Colonic mucosa (tissue), 4 donors: ENCODE results near the gene CYP27B1. TPM values are rescaled to one million over a fixed set of nuclear protein-coding genes. Genes with fewer than 3 reads are reported as not detected.
"Not testable (repeated sequence)": the region's sequence is repeated elsewhere in the genome, so short reads cannot be mapped to it uniquely, and the experiment has no call there.

ENCODE experiments used
- DNase-seq: peaks from one replicate; pipeline ENCODE4 v3.0.0-alpha.2; 2020
- H3K27ac ChIP-seq: fragments of 200-600 bp; one replicate; pipeline ENCODE4 v1.8.0; 2021
- H3K27me3 ChIP-seq: fragments of 200-600 bp; one replicate; pipeline ENCODE4 v1.8.0; 2021
- H3K36me3 ChIP-seq: fragments of 200-600 bp; one replicate; pipeline ENCODE4 v1.8.0; 2021
- H3K4me1 ChIP-seq: fragments of 200-600 bp; one replicate; pipeline ENCODE4 v1.8.0; 2021; ENCODE audit warnings: mild to moderate bottlenecking
- H3K4me3 ChIP-seq: fragments of 200-600 bp; one replicate; pipeline ENCODE4 v1.8.0; 2021
- H3K9ac ChIP-seq, 2 donors: one replicate each; pipeline ENCODE4 v1.7.0; 2013; ENCODE audit warnings: control low read depth in 2 of 2, low read depth in 2 of 2, low read length in 2 of 2
- H3K9me3 ChIP-seq: fragments of 200-600 bp; one replicate; pipeline ENCODE4 v1.8.0; 2021
- CTCF ChIP-seq: fragments of 200-600 bp; IDR thresholded peaks from one replicate; pipeline ENCODE4 v1.8.0; 2022; ENCODE audit warnings: antibody characterized with exemption, mild to moderate bottlenecking
- intact Hi-C: fragments of 100-400 bp; cut with DNase I; formaldehyde crosslinking; loops from one replicate; pipeline ENCODE4 v1.14.1; 2022
- total RNA-seq, 2 donors: library from RNA; stranded (reverse); fragmentation: NEBNext Ultra II Directional in 1 of 2; extraction: Animal tissue kit (Norgen Biotek cat#: 25700) in 1 of 2; gene quantifications; one replicate each; pipeline ENCODE4 v1.2.1, GENCODE V29; 2021
- donor health status: healthy.
- donor health status: DM: no; HTN: no; CAD: no.
- donor health status: DM: no; HTN: no; CAD: no.

CYP27B1 gene
- total RNA-seq, 2 donors from 2014 or later = 0.80 to 1.6 TPM

GRCh38 chr12:57775044-57775443 lies 8.2 kb upstream of the CYP27B1 start:
- no peaks in the 10 kb centered on the region for H3K36me3 ChIP-seq
- H3K9ac ChIP-seq = no peak overlapping the region
- no peak for DNase-seq
- TF ChIP-seq CTCF = no peak
- H3K9me3 ChIP-seq = no peaks in the 10 kb centered on the region
- peaks cover 4% of the 10 kb centered on the region for H3K4me1 ChIP-seq
- H3K27ac ChIP-seq = no peak overlapping the region
- H3K27me3 ChIP-seq = no peaks in the 10 kb centered on the region
- no peak overlapping the region for H3K4me3 ChIP-seq
- intact Hi-C loops = no loop called here

- DNase-seq = not testable (repeated sequence)
These were observed 7.8 kb upstream of the CYP27B1 start for GRCh38 chr12:57774634-57775033.

GRCh38 chr12:57772429-57773322 lies 5.8 kb upstream of the CYP27B1 start, which contains the start of gene EEF1AKMT3:
EEF1AKMT3 (plus strand) TSS chr12:57772614; CDS start chr12:57772725, 111 bp downstream.
- no peaks in the 10 kb centered on the region for H3K27me3 ChIP-seq
- peak within 1 kb of the TSS; percentile 80 for H3K4me3 ChIP-seq
- DNase-seq = peak; percentile 81
- TF ChIP-seq CTCF = no peak
- peaks cover 4% of the 10 kb centered on the region for H3K4me1 ChIP-seq
- peak within 1 kb of the TSS; percentile 85 to 94 for H3K9ac ChIP-seq
- no peaks in the 10 kb centered on the region for H3K36me3 ChIP-seq
- H3K9me3 ChIP-seq = no peaks in the 10 kb centered on the region
- H3K27ac ChIP-seq = peak within 1 kb of the TSS; percentile 95
- intact Hi-C loops = no loop called here

More at GRCh38 chr12:57774634-57775033, 7.8 kb upstream of the CYP27B1 start:
- H3K9ac ChIP-seq, H3K36me3 ChIP-seq, H3K4me1 ChIP-seq, H3K9me3 ChIP-seq, H3K27ac ChIP-seq, H3K4me3 ChIP-seq, H3K27me3 ChIP-seq, intact Hi-C loops: not testable (repeated sequence)

GRCh38 chr12:57771873-57772428 lies 5.1 kb upstream of the CYP27B1 start, which contains the start of gene METTL1:
METTL1 (minus strand) TSS chr12:57772105; CDS start chr12:57772083, 22 bp downstream.
- peak; percentile 97 for DNase-seq
- intact Hi-C loops = no loop called here
- Histone ChIP-seq H3K4me1 (peaks cover 4% of the 10 kb centered on the region), H3K9ac (peak within 1 kb of the TSS; percentile 85 to 94), H3K9me3 (no peaks in the 10 kb centered on the region), H3K36me3 (no peaks in the 10 kb centered on the region), H3K27me3 (peaks cover 1% of the 10 kb centered on the region), H3K27ac (peak within 1 kb of the TSS; percentile 95), H3K4me3 (peak within 1 kb of the TSS; percentile 80)
- TF ChIP-seq CTCF = no peak

GRCh38 chr12:57771236-57771872 lies 4.5 kb upstream of the CYP27B1 start:
- Histone ChIP-seq H3K9me3 (no peaks in the 10 kb centered on the region), H3K27ac (peak overlapping the region; percentile 95), H3K9ac (peak overlapping the region; percentile 41 to 94), H3K4me1 (peaks cover 4% of the 10 kb centered on the region), H3K27me3 (peaks cover 7% of the 10 kb centered on the region), H3K4me3 (peak overlapping the region; percentile 80), H3K36me3 (no peaks in the 10 kb centered on the region)
- peak; percentile 91 for DNase-seq
- intact Hi-C loops = no loop called here
- no peak for TF ChIP-seq CTCF
